ENCODE data around the gene SLC5A3.

GRCh38 chr21:34065027-34065426 lies 8.4 kb upstream of the SLC5A3 start:
- TF ChIP-seq CTCF (IDR thresholded peaks at IDR 0.05) (no peak), POLR2AphosphoS5 (IDR thresholded peaks at IDR 0.05) (no peak), POLR2A (IDR thresholded peaks at IDR 0.05) (no peak)

Data from prostate gland (tissue), 2 donors.